NCI-H774 (cell line): ENCODE results near the gene DAP.

Experiments
- DNase-seq: peaks from one replicate; lab custom pipeline; 2025; lab: John Stamatoyannopoulos, UW

Gene DAP

GRCh38 chr5:10689391-10690081, 71.5 kb downstream of the DAP start:
- no peak for DNase-seq

GRCh38 chr5:10688651-10689171, 72.3 kb downstream of the DAP start:
- DNase-seq: no peak

- no peak for DNase-seq
Observed at GRCh38 chr5:10686890-10687289, 74.1 kb downstream of the DAP start.

GRCh38 chr5:10685115-10685521, 75.9 kb downstream of the DAP start:
- DNase-seq: no peak

GRCh38 chr5:10684303-10685086, 76.5 kb downstream of the DAP start:
- no peak for DNase-seq

GRCh38 chr5:10682801-10683525, 78.1 kb downstream of the DAP start:
- DNase-seq: no peak

GRCh38 chr5:10681731-10682679, 79.0 kb downstream of the DAP start:
- DNase-seq: no peak

- no peak for DNase-seq
Observed at GRCh38 chr5:10680876-10681481, 80.1 kb downstream of the DAP start.

- DNase-seq: no peak
Observed at GRCh38 chr5:10679336-10679988, 81.6 kb downstream of the DAP start.

- no peak for DNase-seq
Observed at GRCh38 chr5:10678244-10678643, 82.8 kb downstream of the DAP start.

- no peak for DNase-seq
Observed at GRCh38 chr5:10677533-10677932, 83.5 kb downstream of the DAP start.

GRCh38 chr5:10676946-10677345, 84.1 kb downstream of the DAP start:
- DNase-seq: no peak

- no peak for DNase-seq
Observed at GRCh38 chr5:10676224-10676623, 84.8 kb downstream of the DAP start.

GRCh38 chr5:10675177-10675700, 85.8 kb downstream of the DAP start:
- DNase-seq: no peak

- no peak for DNase-seq
Observed at GRCh38 chr5:10674582-10674981, 86.5 kb downstream of the DAP start.

- DNase-seq: no peak
Observed at GRCh38 chr5:10674096-10674495, 86.9 kb downstream of the DAP start.

- DNase-seq: no peak
Observed at GRCh38 chr5:10673407-10673806, 87.6 kb downstream of the DAP start.

- DNase-seq: no peak
Observed at GRCh38 chr5:10673017-10673389, 88.0 kb downstream of the DAP start.

GRCh38 chr5:10672146-10673016, 88.7 kb downstream of the DAP start:
- no peak for DNase-seq
